ENCODE measurements around the gene KCNK1.
"Not testable (repeated sequence)": the region's sequence is repeated elsewhere in the genome, so short reads cannot be mapped to it uniquely, and the experiment has no call there.

The KCNK1 gene

GRCh38 chr1:233667741-233668140, 53.8 kb downstream of the KCNK1 start:
- in situ Hi-C loops (cut with MboI; ENCODE audit: low sequenced_read_pairs, unreplicated experiment): no loop called here
- DNase-seq (ENCODE audit: low spot score): no peak
- no peak for TF ChIP-seq CTCF (IDR thresholded peaks at IDR 0.05; ENCODE audit: borderline replicate concordance, control extremely low read depth, extremely low read depth, insufficient read depth, missing control alignments)

- in situ Hi-C loops (cut with MboI; ENCODE audit: low sequenced_read_pairs, unreplicated experiment): no loop called here
- DNase-seq (ENCODE audit: low spot score): no peak
- TF ChIP-seq CTCF (IDR thresholded peaks at IDR 0.05; ENCODE audit: borderline replicate concordance, control extremely low read depth, extremely low read depth, insufficient read depth, missing control alignments): no peak
These were observed 54.3 kb downstream of the KCNK1 start for GRCh38 chr1:233668146-233668724.

GRCh38 chr1:233668725-233669294, 54.9 kb downstream of the KCNK1 start:
- peak; percentile 47 for DNase-seq (ENCODE audit: low spot score)
- in situ Hi-C loops (cut with MboI; ENCODE audit: low sequenced_read_pairs, unreplicated experiment): no loop called here
- TF ChIP-seq CTCF (IDR thresholded peaks at IDR 0.05; ENCODE audit: borderline replicate concordance, control extremely low read depth, extremely low read depth, insufficient read depth, missing control alignments): no peak

- DNase-seq (ENCODE audit: low spot score); in situ Hi-C loops (cut with MboI; ENCODE audit: low sequenced_read_pairs, unreplicated experiment): not testable (repeated sequence)
These were observed 56.5 kb downstream of the KCNK1 start for GRCh38 chr1:233670363-233670762.

- DNase-seq (ENCODE audit: low spot score): no peak
- no peak for TF ChIP-seq CTCF (IDR thresholded peaks at IDR 0.05; ENCODE audit: borderline replicate concordance, control extremely low read depth, extremely low read depth, insufficient read depth, missing control alignments)
- in situ Hi-C loops (cut with MboI; ENCODE audit: low sequenced_read_pairs, unreplicated experiment): no loop called here
These were observed 57.4 kb downstream of the KCNK1 start for GRCh38 chr1:233671286-233671685.

- DNase-seq (ENCODE audit: low spot score): no peak
- in situ Hi-C loops (cut with MboI; ENCODE audit: low sequenced_read_pairs, unreplicated experiment): no loop called here
- no peak for TF ChIP-seq CTCF (IDR thresholded peaks at IDR 0.05; ENCODE audit: borderline replicate concordance, control extremely low read depth, extremely low read depth, insufficient read depth, missing control alignments)
These were observed 58.8 kb downstream of the KCNK1 start for GRCh38 chr1:233672732-233673131.

- in situ Hi-C loops (cut with MboI; ENCODE audit: low sequenced_read_pairs, unreplicated experiment): no loop called here
- no peak for DNase-seq (ENCODE audit: low spot score)
- no peak for TF ChIP-seq CTCF (IDR thresholded peaks at IDR 0.05; ENCODE audit: borderline replicate concordance, control extremely low read depth, extremely low read depth, insufficient read depth, missing control alignments)
These were observed 59.5 kb downstream of the KCNK1 start for GRCh38 chr1:233673261-233673946.

Measured in GM13976 (cell line).